ENCODE results near the gene WNT4. TPM values are rescaled to one million over a fixed set of nuclear protein-coding genes. Genes with fewer than 3 reads are reported as not detected.

WNT4 gene
- total and polyA plus RNA-seq, 11 donors: 0.04 to 0.38 (median 0.08) TPM; not detected in 3

DNA sequence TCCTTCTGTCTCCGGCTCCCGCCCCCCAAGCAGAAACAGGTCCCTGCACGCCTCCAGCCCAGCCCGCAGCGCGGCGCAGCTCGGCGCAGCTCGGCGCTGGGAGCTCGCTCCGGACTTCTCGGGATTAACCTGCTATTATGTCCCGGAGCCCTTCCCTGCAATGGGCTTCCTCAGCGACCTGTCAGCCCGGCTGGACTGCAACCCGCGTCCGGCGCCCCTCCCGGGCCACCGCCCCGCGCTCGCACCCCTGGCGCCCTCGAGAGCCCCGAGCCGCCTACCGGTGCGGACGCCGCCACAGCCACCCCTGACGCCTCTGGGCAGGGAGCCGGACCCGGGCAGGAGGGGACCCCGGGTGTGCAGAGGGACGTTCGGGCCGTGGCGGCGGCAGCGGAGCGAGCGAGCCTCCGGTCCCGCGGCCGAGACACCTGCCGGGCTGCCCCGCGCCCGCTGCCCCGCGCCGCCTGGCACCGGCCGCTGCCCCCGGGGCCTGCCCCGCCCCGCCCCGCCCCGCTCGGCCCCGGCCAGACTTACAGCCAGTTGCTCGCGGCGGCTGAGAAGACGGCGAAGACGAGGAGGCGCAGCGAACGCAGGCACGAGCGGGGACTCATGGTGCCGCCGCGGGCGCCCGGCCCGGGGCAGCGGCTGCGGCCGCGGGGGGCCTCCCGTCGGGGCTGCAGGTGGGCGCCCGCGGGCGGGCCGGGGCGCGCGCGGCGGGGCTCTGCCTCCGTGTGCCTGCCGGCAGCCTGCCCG is 407 bp downstream of the WNT4 start:
- TF ChIP-seq, protein P1, sequence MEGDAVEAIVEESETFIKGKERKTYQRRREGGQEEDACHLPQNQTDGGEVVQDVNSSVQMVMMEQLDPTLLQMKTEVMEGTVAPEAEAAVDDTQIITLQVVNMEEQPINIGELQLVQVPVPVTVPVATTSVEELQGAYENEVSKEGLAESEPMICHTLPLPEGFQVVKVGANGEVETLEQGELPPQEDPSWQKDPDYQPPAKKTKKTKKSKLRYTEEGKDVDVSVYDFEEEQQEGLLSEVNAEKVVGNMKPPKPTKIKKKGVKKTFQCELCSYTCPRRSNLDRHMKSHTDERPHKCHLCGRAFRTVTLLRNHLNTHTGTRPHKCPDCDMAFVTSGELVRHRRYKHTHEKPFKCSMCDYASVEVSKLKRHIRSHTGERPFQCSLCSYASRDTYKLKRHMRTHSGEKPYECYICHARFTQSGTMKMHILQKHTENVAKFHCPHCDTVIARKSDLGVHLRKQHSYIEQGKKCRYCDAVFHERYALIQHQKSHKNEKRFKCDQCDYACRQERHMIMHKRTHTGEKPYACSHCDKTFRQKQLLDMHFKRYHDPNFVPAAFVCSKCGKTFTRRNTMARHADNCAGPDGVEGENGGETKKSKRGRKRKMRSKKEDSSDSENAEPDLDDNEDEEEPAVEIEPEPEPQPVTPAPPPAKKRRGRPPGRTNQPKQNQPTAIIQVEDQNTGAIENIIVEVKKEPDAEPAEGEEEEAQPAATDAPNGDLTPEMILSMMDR (IDR thresholded peaks at IDR 0.05): no peak
- no peak for TF ChIP-seq POLR2A (IDR thresholded peaks at IDR 0.05)
- Histone ChIP-seq H3K27me3 (peaks cover 0 to 52% (median 12%) of the 10 kb centered on the region in 9 donors), H3K4me1 (peaks cover 0 to 19% (median 8%) of the 10 kb centered on the region in 12 donors), H3K4me3 (peak overlapping the region in 11 of 12 donors; percentile 29 to 67 (median 50)), H3K27ac (no peak overlapping the region), H3K9me3 (no peaks in the 10 kb centered on the region), H3K36me3 (no peaks in the 10 kb centered on the region)
- 0 to 2% (median 0%) methylated on average over 11 to 102 of the region's 102 CpGs for WGBS, 4 donors
- DNase-seq: no peak
- peak in 3 of 4 donors; percentile 16 to 58 (median 43) for ATAC-seq
- intact Hi-C loops (cut with DNase I): no loop called here

DNA sequence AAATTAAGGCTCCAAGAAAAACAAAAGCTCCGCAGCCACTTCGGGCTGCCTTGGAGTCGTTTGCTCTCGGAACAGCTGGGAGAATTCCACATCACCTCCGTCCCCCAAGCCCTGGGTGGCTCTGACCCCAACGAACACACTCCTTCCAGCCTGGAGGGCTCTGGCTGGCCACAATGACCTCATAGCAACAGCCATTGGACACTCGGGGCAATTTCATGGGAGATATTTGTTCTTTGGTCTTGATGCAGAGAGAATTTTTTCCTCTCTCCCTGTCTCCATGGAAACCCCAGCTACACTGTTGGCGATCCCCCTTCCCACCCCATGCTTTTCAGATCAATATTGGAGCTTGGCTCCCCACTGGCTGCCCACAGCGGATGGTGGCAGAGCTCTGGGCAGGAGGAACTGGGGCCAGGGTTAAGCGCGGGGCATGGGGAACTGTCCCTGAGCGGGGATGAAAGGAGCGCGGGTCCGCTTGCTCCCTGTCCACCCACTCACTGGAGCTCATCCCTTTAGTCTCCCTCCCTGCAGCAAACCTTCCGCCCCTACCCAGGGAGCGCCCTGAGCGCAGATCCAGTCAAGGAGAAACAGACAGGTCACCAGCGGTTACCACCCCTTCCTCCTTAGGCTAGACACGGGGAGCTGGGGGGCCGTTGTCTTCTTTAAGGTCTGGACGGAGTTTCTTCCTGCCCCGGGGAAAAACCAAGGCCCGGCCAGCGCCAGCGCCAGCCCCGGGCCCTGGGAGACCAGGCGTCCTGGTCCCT is 1.2 kb downstream of the WNT4 start:
- H3K27me3 ChIP-seq: peaks cover 2 to 54% (median 12%) of the 10 kb centered on the region in 9 donors
- ATAC-seq: peak in 1 of 4 donors; percentile 25
- H3K36me3 ChIP-seq: no peaks in the 10 kb centered on the region
- WGBS, 4 donors: 10 to 22% (median 11%) methylated on average over 15 to 28 of the region's 28 CpGs
- H3K27ac ChIP-seq: no peak overlapping the region
- no peaks in the 10 kb centered on the region for H3K9me3 ChIP-seq
- peak overlapping the region in 11 of 12 donors; percentile 29 to 67 (median 50) for H3K4me3 ChIP-seq
- intact Hi-C loops (cut with DNase I): no loop called here
- TF ChIP-seq, protein P1 (IDR thresholded peaks at IDR 0.05): no peak
- no peak for DNase-seq
- peaks cover 0 to 19% (median 8%) of the 10 kb centered on the region in 12 donors for H3K4me1 ChIP-seq

DNA sequence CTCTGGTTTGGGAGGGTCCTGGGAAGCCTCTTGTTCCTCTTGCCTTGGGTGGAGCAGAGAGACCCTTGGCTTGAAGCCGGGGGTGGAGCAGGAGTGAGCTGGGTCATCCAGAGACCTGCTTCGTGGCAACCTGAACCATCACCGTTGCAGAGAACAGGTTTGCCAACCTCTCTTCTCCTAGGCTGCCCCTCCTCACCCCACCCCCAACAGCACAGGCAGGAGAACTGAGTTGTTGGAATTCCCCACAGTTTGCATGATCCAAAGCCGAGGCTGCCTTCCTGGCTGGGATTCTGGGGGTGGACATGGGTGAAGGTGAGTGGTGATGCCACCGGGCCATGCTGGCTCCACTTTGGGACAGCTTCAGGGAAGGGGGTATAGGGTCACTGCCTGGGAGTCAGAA is 2.2 kb downstream of the WNT4 start:
- no peaks in the 10 kb centered on the region for H3K36me3 ChIP-seq
- intact Hi-C loops (cut with DNase I): no loop called here

More for the DNA sequence above, 2.2 kb downstream of the WNT4 start:
- WGBS, 4 donors: 75 to 96% (median 83%) methylated on average over 4 to 5 of the region's 5 CpGs
- ATAC-seq: no peak
- Histone ChIP-seq H3K4me3 (no peak overlapping the region), H3K27ac (no peak overlapping the region), H3K9me3 (no peaks in the 10 kb centered on the region), H3K4me1 (peaks cover 0 to 19% (median 8%) of the 10 kb centered on the region in 12 donors), H3K27me3 (peaks cover 2 to 65% (median 12%) of the 10 kb centered on the region in 9 donors)
- TF ChIP-seq, protein P1 (IDR thresholded peaks at IDR 0.05): no peak
- TF ChIP-seq POLR2A (IDR thresholded peaks at IDR 0.05): no peak
- DNase-seq: no peak

All from heart left ventricle (tissue), 16 donors.